ENCODE results near the gene BORCS5. TPM values are rescaled to one million over a fixed set of nuclear protein-coding genes. Genes with fewer than 3 reads are reported as not detected.

The BORCS5 gene
- total RNA-seq, 1 experiment from 2014 or later, result 13.9 TPM

GRCh38 chr12:12469386-12469785, 112.5 kb downstream of the BORCS5 start:
- Histone ChIP-seq H3K9ac (ENCODE audit: extremely low read depth, insufficient read length, low read length) (no peak overlapping the region), H2BK5ac (ENCODE audit: insufficient read length, low read length) (no peak overlapping the region)

More at GRCh38 chr12:12469386-12469785, 112.5 kb downstream of the BORCS5 start:
- no peak overlapping the region for H2BK15ac ChIP-seq (ENCODE audit: low read depth, low read length)
- H2BK120ac ChIP-seq (ENCODE audit: low read depth, low read length, poor library complexity, severe bottlenecking), result no peak overlapping the region
- no peak overlapping the region for H3K4ac ChIP-seq (ENCODE audit: low read depth, low read length)
- Mint-ChIP-seq H3K4me3 (no peak overlapping the region), H3K27me3 (ENCODE audit: low read depth) (no peaks in the 10 kb centered on the region; the same call in 1 of the 2 replicates), H3K27ac (no peak overlapping the region), H3K9me3 (peaks cover 16 to 17% of the 10 kb centered on the region in 2 experiments), H3K36me3 (ENCODE audit: insufficient read depth in 1 of 3, low read depth in 3 of 3) (peaks cover 22 to 39% (median 30%) of the 10 kb centered on the region in 3 experiments), H3K4me1 (peaks cover 8 to 10% of the 10 kb centered on the region in 2 experiments)
- H3K18ac ChIP-seq (ENCODE audit: insufficient read length, low read depth, low read length), result no peak overlapping the region
- H2AFZ ChIP-seq (ENCODE audit: low read length), result no peak overlapping the region
- H3T11ph ChIP-seq (ENCODE audit: low read length), result no peak overlapping the region
- H3K23me2 ChIP-seq (ENCODE audit: insufficient read length, low read depth, low read length, poor library complexity, severe bottlenecking), result no peaks in the 10 kb centered on the region
- 100% methylated on average over 1 of the region's 7 CpGs for whole genome bisulfite sequencing (ENCODE audit: extremely low coverage, insufficient read length, low lambda C conversion rate)
- H3K9me3 ChIP-seq (ENCODE audit: control insufficient read depth, low read depth, low read length), result no peaks in the 10 kb centered on the region
- no peak overlapping the region for H3K23ac ChIP-seq (ENCODE audit: insufficient read length, low read depth, low read length)
- DNase-seq, result no peak
- no peak overlapping the region for H4K8ac ChIP-seq (replicated peaks; ENCODE audit: insufficient read length, low read depth, low read length)
- H3K14ac ChIP-seq (ENCODE audit: insufficient read depth, low read length), result no peak overlapping the region
- no peaks in the 10 kb centered on the region for H3K27me3 ChIP-seq (ENCODE audit: insufficient read depth, low read length)
- no peak overlapping the region for H3K27ac ChIP-seq (ENCODE audit: insufficient read length, low read depth, low read length)
- no peaks in the 10 kb centered on the region for H4K20me1 ChIP-seq (ENCODE audit: control insufficient read depth, insufficient read depth, insufficient read length)
- TF ChIP-seq, protein P1, sequence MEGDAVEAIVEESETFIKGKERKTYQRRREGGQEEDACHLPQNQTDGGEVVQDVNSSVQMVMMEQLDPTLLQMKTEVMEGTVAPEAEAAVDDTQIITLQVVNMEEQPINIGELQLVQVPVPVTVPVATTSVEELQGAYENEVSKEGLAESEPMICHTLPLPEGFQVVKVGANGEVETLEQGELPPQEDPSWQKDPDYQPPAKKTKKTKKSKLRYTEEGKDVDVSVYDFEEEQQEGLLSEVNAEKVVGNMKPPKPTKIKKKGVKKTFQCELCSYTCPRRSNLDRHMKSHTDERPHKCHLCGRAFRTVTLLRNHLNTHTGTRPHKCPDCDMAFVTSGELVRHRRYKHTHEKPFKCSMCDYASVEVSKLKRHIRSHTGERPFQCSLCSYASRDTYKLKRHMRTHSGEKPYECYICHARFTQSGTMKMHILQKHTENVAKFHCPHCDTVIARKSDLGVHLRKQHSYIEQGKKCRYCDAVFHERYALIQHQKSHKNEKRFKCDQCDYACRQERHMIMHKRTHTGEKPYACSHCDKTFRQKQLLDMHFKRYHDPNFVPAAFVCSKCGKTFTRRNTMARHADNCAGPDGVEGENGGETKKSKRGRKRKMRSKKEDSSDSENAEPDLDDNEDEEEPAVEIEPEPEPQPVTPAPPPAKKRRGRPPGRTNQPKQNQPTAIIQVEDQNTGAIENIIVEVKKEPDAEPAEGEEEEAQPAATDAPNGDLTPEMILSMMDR (conservative IDR thresholded peaks at IDR 0.05), result no peak
- H4K91ac ChIP-seq (ENCODE audit: insufficient read length, low read depth, low read length), result no peak overlapping the region
- no peak overlapping the region for H2AK5ac ChIP-seq (ENCODE audit: insufficient read length, low read length)
- no peak overlapping the region for H2BK20ac ChIP-seq (ENCODE audit: low read depth, low read length, poor library complexity, severe bottlenecking)
- no peaks in the 10 kb centered on the region for H3K79me1 ChIP-seq (ENCODE audit: insufficient read depth, low read depth, low read length, poor library complexity, severe bottlenecking)
- no peak overlapping the region for H4K5ac ChIP-seq (ENCODE audit: insufficient read length, low read depth, low read length)
- no peak overlapping the region for H3K56ac ChIP-seq (ENCODE audit: insufficient read length, low read depth, low read length)
- H3K4me1 ChIP-seq (ENCODE audit: insufficient read depth, low read length), result peaks cover 4% of the 10 kb centered on the region; the same call in 1 of the 2 replicates
- H2BK12ac ChIP-seq (ENCODE audit: insufficient read length, low read depth, low read length), result no peak overlapping the region
- no peak overlapping the region for H3K4me2 ChIP-seq (ENCODE audit: insufficient read depth, insufficient read length, low read length)
- no peaks in the 10 kb centered on the region for H3K79me2 ChIP-seq (ENCODE audit: insufficient read depth, low read length)

Data from H9 (cell line).